ENCODE measurements around the gene STK38L.

STK38L gene

DNA sequence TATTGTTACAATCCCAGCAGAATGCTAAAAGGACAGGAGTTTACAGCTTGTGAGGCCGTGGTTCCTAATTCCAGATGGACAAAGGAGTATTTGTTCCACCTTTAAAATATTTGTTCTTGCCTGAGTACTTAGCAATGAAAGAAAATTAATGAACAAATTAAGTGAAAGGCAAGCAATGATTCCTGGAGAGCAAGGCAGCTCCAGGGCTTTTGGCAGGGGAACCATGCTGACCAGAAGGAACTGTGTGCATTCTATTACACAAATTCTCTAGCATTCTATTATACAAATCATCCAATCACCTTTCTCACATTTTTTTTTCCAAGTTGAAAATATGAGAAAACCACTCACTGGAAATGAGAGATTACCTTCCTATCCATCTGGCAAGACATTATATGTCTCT, 86.8 kb downstream of the STK38L start:
- DNase-seq: no peak

DNA sequence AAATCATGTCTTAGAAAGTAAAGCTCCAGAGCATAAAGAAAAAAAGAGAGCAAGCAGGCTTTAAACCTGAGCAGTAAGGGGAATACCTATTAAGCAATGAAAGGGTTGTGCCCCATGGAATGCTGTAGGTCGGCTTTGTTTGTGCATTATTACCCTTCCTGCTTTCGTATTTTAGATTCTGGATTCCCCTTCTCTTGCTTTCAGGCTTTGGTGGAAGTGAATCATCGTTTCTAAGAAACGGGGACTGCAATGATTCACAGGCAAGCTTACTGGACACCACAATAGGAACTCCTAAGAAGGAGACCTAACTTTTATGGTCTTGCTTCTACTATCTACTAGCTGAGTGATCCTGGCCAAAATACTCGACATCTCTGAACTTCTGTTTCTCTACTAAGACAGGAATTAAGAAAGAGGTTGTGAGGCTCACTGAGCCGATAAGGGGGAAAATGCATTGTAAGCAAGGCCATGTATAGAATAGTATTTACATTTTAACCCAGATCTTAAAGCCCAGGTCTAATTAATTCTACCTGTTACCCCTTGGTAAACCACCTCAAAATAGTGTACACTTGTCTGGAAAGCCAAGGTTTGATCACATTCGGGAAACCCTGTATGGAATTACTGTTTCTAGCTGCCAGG, 87.3 kb downstream of the STK38L start:
- DNase-seq: peak; percentile 7

DNA sequence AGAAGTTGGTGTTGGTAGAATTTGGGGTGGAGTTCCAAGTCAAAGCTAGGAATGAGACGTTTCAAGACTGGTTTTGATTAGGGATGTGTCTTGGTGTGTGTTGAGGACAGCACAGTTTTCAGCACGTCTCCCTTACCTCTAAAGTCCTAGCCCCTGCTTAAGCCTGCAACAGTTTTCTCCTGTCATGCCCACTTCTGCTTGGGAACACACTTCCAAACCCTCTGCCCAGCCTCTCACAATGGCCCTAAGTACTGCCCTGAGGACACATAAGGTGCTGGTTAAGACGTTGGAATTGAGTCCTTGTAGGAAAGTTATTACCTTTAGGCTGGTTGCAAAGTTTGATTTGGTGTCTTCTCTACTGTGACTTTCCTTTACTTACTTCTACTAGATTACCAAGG, 87.8 kb downstream of the STK38L start:
- DNase-seq: no peak

DNA sequence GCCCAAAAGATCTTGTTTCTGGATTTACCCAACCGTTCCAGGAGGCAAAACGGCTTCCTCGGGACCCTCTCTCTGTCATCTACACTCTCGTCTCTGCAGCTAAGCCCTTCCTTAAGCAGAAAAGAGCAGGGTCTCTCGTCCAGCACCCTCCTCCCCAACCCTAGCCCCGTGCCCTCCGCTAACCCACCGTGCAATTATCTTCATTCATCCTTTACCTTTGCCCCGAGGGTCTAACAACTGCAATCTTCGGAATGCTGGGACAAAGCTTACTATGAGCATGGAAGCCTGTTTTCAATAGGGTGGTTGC, 88.3 kb downstream of the STK38L start:
- DNase-seq: no peak

DNA sequence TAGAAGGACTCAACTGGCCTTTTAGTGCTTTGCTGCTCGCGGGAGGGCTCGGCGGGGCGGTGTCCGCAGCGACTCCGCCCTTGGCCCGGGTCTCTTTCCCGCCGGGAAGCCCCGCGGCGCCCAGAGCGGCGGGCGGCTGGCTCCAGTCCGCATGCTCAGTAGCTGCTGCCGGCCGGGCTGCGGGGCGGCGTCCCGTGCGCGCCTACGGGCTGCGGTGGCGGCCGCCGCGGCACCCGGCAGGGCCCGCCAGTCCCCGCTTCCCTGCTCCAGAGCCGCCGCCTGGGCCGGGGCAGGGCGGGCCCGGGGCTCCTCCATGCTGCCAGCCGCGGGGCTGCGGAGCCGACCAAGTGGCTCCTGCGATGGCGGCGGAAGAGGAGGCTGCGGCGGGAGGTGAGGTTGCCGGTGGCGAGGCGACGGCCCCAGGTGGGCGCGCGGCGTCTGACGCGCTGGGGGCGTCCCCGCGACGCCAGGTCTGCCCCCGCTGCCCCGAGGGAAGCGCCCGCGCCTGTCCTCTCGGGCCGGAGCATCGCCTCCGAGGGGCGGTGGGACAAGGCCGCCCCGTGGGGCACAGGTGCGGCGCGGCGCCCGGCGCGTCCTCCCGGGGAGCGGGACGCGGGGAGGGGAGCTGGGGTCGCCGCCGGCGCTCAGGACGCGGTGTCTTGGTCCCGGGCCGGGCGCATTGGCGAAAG, 88.8 kb downstream of the STK38L start, which contains the start of gene BMAL2:
BMAL2 (plus strand) TSS at position 123 of the 689 bp plus-strand sequence; CDS start at position 360, 237 bp downstream.
- peak; percentile 60 for DNase-seq

DNA sequence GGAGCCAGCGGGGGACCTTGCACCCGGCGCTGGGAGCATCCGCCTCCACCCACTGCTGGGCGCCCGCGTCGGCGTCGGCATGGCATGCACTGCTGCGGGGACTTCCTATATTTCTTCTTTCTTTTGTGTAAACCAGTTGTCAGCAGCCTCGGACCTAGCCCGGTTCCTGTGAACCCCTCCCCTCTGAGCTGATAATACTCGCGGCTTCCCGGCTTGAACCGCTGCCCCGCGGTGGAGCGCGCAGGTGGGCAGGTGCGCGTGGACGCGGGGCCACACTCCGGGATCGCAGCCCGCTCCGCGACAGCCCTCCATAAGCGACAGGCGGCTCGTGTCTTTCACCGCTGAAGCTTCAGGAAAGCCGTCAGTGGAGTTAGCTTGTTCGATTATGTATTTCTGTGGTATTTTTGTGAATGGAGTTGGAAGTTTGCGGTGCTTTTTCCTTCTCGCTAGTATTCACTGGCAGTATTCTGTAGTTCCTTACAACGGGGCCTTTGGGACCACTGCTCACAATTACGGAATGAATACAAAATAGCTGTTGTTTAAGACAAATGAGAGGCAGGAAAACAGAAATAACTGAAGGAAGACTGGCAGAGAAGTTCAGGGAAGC, 89.4 kb downstream of the STK38L start:
- peak; percentile 47 for DNase-seq

DNA sequence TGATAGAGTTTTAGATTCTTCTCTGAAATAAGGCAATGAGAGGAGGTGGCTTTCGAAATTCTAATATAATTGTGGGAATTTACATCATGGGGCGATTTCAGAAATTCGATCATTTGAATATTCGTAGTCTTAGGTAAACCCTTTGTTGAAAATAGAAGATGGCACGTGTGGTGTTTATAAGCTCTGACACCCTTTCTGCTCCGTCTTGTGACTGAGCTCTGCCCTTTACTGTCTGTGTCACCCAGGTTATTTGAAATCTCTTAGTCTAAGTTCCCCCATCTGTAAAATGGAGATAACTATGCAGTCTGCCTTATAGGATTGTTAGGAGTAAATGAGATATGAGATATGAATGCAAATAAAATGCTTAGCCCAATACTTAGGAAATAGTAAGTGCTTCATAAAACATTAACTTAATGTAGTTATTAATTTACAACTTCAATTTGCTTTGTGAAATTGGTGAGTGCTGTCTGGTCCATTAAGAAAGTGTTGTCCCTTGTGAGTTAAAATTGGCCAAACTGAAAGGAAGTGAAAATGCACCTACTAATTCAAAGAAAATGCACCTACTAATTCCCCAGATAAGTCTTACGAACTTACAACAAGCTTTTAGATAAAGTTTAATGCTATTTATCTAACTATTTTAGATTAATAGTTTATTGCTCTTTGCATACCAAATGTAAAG, 90.1 kb downstream of the STK38L start:
- DNase-seq: no peak

DNA sequence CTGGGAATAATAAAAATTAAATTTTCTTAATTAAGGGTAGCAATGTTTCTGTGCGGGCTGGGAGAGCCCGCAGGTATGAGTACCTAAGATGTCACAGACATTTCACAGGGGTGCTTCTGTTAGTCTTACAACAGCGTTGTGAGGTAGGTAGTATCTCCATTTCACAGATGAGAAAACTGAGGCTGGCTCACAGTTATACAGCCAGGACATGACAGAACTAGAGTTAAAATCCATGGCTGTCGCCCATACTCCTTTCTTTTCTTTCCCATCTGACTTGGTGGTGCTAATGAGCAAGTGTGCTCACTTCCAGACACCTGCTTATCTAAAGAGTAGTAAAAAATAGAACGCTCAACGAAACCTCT, 90.6 kb downstream of the STK38L start:
- DNase-seq: no peak

DNA sequence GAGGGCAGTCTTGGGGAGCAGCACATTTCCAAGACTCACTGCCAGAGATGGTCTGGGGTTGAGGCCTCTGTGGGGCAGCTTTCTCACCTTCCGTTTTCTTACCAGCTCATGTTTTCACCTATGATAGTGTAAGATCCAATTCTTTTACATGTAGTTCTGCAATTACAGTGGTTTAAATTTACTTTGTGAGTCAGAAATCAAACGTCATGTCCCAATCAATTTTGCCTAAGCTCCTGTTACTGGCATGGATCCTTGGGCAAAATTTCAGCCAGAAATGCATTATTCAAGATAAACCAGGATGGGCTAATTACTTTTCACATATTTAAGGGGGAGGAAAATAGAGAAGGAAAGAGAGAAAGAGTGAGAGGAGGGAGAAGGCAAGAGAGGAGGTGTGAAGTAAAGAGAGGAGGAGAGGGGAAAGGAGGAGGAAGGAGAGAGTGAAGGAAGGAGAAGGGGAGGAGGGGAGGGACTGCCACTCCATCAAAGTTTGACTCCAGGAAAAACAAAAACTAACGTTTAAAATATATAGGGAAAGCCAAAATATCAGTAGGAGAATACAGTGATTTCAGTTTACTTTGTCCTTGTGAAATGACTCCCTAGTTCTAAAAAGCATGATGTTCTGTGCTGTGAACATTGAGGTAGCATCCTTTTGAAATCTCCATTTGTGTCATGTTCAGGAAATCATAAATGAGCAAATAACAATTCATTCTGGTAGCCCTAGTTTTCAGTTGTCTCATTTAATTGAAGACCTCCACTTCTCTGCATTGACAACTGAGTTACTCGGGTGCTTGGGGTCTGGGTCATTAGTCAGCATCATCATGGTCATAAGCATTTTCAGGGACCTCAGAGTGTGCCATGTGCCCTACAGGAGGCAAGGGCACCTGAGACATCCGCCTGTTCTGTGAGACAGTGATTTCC, 91.5 kb downstream of the STK38L start:
- no peak for DNase-seq

DNA sequence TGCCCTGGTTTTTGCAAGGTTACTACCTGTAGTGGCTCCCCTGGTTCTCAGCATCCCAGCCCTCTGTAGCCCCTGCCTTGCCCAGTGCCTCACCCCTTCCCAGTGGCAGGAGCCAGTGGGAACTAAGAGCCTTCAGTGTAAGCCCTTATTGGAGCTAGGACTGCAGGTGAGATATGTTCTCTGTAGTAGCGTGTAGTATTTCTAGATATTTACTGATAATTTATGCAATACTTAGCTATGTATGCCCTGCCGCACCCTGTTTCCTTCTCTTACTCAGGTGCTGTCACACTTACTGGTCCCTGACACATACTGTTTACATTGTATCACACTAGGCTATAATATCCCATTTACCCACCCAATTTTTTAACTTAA, 92.2 kb downstream of the STK38L start:
- no peak for DNase-seq

DNA sequence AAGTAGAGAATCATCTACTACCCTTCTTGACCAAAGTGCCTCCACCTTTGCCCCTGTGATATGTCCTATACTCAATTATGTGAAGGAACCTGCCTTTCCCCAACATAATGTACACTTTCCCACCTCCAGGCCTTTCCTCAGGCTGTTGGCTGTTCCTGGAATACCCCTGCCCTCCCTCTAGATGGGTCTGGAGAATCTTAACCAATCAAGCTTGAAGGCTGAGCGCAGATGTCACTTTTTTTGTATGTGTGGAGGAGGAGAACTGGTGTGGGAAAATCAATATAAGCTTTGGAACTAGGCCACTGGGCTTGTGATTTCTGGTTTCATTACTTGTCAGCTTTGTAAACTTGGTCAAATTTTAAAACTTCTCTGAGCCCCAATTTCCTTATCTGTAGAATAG, 93.3 kb downstream of the STK38L start:
- no peak for DNase-seq

DNA sequence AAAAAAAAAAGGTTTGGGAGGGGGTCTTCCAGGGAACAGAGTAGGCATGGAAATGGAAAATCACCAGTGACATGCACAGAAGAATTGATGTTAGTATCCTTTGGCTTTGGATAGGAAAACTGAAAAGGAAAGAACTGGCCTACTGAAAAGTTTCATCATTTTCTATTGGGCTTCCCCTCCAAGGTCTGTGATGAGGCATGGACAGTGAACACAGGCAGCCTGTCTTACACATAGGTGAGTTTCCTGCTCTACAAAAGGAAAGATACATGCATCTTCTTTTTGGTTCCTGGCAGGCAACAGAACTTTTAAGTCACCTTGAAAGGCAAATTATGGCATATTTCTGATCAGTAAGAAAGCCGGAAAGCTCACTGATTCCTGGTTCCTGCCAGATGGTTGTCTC, 94.4 kb downstream of the STK38L start:
- DNase-seq: no peak

DNA sequence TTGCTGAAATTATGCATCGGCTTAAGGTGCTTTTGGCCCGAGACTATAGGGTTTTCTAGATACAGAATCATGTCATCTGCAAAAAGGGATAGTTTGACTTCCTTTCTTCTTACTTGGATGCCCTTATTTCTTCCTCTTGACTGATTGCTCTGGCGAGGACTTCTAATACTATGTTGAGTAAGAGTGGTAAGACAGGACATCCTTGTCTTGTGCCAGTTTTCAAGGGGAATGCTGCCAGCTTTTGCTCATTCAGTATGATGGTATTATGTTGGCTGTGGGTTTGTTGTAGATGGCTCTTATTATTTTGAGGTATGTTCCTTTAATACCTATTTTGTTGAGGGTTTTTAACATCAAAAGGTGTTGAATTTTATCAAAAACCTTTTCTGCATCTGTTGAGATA, 96.9 kb downstream of the STK38L start:
- no peak for DNase-seq

DNA sequence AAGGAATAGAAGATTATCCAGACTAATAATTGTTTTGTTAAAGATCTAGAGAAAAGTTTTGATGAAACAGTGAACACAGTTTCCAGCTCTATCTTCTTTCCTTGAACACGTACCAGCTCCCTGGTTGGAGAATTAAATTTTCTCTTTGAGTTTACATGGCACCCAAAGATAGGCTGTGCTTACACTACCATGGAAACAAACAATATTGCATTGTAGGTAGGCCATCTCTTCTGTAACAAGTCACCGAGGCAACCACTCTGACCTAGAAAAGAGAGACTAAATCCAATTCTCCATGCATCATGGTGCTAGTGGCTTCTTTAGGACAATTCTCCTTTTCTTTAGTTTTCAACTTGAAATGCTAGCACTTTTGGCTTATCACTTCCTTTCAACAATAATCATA, 98.5 kb downstream of the STK38L start:
- no peak for DNase-seq

DNA sequence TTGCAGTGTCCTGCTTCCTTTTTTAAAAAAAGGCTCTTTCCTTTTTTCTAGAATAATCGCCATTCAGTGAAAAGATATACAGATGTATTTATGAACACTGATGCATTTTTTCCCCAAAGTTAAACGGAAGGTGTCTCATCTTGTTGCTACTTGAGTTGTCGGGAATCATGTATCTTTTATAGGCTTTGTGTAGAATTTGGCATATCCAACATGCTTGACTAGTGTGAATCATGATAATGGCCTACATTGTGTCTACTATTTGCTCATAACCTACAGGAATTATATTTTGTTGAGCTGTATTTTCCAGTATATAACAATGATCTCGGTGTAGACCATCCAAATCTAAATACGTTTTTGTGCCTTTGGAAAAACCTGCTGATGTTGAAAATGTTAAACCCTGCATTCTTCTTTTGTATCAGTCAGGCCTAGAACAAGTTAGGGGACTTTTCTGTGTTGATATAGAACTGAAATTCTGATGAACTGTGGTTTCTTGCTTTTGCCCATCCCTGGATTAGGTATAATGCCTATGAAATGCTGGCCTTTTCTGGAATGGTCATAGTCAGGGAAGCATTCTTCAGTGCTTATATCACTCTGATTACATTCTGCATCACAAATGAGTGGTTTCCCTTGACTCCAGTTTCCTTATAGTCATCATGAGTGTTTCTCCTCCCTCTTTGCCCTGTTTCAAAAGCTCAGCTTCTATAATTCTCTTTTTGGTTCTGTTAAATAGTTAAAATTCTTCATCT, 99.3 kb downstream of the STK38L start:
- no peak for DNase-seq

DNA sequence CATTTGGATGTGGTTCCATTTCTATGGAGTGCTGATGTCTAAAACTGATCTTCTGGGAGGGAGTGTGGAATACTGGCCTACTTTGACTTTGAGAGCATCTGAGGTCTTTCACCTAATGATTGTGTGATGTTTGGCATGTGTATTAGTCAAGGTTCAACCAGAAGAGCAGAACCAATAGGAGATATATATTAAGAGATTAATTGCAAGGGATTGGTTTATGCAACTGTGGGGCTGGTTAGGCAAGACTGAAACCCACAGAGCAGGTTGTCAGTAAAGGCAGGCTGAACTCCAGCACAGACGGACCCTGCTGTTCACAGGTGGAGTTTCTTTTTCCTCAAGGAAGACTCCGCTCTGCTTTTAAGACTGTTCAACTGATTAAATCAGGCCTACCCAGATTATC, 100.2 kb downstream of the STK38L start:
- DNase-seq: no peak

DNA sequence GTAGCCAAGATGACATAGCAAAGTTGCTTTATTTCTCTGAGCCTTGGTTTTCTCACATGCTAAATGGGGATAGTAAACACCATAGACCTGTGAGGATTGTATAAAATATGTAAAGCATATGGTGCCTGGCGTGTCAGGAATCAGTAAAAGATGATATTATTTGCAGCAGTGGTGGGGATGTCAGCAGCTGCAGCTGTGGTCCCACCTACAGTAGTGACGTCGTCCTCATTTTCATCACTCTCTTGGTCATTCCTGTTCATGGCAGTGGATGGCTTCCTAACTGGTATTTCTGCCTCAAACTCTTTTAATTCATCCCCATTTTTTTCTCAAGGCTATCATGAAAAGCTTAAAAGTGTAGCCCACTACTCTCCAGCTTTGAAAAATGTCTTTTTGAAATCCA, 100.7 kb downstream of the STK38L start:
- no peak for DNase-seq

DNA sequence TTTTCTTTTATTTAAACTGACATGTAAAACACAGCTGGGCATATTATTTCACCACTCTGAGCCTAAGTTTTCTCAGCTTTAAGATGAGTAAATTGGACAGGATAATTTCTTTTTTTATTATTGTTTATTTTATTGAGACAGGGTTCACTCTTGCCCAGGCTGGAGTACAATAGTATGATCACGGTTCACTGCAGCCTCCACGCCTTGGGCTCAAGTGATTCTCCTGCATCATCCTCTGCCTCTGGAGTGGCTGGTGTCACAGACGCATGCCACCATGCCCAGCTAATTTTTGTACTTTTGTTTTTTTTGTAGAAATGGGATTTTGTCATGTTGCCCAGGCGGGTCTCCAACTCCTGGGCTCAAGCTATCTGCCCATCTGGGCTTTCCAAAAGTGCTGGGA, 101.3 kb downstream of the STK38L start:
- no peak for DNase-seq

DNA sequence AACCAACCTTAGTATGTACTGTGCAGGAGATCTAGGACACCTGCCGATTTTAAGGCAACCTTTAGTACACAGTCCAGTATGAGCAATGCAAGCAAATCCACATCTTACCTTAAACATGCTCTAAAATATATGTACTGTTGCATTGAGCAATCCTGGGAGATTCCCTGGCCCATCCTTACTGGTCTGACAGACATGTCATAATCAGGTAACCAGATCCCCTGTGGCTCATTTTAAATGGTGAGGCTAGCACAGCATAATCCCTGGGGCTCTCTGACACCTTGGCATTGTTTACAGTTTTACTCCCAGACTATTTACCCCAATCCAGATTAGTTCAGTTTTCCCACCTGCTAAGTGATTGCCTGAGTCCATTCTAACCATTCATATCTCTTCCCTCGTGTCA, 103.7 kb downstream of the STK38L start:
- no peak for DNase-seq

DNA sequence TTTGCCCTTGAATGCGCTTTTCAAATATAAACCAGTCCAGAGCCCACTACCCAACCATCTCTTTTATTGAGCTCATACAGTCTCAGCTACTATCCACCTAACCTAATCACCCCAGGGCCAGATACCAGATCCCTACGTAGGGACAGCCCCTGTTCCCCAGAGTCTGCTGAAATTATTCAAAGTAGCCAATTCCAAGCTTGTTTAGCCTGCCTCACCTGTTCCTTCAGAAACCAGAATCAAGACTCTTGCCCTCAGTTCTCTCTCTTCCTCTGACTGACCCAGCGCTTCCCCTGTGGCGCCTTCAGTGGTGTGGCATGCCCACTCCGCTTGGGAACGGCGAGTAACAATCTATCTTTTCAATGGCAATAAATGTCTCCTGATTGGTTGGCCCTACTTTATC, 107.4 kb downstream of the STK38L start:
- no peak for DNase-seq

DNA sequence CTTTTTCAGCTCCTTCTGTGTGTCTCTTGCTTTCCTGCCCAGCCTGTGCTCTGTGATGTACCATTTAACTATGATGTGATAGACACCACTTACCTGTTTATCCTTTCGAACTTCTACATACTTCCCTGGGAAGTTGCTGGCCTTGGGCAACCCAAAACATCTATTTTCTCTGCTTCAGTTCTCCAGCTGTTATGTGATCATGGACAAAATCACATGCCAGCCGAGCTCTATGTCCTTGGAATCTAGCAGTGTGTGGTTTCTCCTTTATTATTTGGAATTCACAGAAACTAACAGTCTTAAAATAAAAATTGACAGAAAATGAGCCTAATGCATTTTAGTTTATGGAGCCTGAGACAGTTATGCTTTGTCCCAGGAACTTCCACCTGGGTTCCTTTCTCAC, 111.4 kb downstream of the STK38L start:
- no peak for DNase-seq

DNA sequence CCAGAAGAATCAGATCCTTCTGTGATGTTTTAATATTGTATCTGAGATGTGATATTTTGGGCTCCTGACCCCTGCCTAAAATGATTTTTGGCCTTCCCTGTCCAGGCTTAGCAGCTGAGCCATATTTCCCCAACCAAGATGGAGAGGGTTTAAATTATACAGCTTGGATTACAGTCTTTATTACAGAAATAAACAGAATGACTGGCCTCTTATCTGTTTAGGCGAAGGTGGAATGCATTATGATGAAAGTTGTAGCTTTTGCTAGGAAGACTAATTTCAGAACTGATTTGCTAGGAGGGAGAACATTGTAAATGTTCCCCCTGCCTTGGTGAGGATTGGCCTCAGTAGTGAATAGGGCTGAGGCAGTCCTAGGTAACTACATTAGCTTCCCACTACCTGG, 111.9 kb downstream of the STK38L start:
- DNase-seq: no peak
